ENCODE measurements around the gene NFAT5.
A peak's percentile ranks its signal among the peaks of the same experiment; 100 is the strongest.
"Not testable (repeated sequence)": the region's sequence is repeated elsewhere in the genome, so short reads cannot be mapped to it uniquely, and the experiment has no call there.

Gene NFAT5, protein sequence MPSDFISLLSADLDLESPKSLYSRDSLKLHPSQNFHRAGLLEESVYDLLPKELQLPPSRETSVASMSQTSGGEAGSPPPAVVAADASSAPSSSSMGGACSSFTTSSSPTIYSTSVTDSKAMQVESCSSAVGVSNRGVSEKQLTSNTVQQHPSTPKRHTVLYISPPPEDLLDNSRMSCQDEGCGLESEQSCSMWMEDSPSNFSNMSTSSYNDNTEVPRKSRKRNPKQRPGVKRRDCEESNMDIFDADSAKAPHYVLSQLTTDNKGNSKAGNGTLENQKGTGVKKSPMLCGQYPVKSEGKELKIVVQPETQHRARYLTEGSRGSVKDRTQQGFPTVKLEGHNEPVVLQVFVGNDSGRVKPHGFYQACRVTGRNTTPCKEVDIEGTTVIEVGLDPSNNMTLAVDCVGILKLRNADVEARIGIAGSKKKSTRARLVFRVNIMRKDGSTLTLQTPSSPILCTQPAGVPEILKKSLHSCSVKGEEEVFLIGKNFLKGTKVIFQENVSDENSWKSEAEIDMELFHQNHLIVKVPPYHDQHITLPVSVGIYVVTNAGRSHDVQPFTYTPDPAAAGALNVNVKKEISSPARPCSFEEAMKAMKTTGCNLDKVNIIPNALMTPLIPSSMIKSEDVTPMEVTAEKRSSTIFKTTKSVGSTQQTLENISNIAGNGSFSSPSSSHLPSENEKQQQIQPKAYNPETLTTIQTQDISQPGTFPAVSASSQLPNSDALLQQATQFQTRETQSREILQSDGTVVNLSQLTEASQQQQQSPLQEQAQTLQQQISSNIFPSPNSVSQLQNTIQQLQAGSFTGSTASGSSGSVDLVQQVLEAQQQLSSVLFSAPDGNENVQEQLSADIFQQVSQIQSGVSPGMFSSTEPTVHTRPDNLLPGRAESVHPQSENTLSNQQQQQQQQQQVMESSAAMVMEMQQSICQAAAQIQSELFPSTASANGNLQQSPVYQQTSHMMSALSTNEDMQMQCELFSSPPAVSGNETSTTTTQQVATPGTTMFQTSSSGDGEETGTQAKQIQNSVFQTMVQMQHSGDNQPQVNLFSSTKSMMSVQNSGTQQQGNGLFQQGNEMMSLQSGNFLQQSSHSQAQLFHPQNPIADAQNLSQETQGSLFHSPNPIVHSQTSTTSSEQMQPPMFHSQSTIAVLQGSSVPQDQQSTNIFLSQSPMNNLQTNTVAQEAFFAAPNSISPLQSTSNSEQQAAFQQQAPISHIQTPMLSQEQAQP (N-terminal part only)

DNA sequence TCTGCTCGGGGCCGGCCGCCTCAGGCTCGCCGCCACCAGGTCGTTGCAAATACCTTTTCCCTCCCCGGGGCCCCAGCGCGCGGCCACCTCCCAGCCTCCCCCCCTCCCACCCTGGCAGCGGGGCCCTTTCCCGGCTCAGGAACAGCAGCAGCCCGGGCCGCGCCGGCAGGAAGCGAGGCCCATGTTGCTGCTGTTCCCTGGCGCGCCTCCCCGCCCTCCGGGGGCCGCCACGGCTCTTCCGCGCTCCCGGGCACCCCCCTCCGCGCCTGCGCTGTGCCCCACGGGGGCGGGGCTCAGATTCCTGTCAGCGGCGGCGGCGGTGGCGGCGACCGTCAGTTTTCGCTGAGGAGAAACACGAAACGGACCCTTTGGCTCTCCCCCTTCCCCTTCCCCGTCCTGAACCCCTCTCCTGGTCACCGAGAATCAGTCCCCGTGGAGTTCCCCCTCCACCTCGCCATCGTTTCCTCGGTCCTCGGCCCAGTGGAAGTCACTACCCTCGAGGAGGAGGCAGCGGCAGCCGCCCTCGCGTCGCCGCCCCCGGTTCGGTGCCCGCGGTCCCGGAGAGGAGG is at the start of gene NFAT5:
Gene NFAT5 (plus strand): TSS at position 296 of the 569 bp plus-strand sequence. CDS start 336 bp downstream, outside the sequence.
- peak; percentile 78 to 94 (median 92) for DNase-seq

DNA sequence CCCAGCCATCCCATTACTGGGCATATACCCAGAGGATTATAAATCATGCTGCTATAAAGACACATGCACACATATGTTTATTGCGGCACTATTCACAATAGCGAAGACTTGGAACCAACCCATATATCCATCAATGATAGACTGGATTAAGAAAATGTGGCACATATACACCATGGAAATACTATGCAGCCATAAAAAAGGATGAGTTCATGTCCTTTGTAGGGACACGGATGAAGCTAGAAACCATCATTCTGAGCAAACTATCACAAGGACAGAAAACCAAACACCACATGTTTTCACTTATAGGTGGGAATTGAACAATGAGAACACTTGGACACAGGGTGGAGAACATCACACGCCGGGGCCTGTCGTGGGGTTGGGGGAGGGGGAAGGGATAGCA is 47.9 kb upstream of the NFAT5 start:
- DNase-seq = not testable (repeated sequence)

DNA sequence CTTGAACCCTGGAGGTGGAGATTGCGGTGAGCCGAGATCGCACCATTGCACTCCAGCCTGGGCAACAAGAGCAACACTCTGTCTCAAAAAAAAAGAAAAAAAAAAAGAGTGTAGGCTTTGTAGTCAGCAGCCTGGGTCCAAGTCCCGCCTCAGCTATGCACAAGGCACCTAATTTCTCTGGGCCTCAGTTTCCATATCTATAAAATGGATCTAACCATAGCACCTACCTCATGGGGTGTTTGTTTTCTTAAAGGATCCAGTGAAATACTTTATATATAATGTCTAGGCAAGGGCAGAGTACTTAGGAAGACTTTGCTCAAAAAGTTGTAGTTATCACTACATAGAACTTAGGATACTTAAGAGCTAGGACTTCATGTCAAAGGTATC is 45.4 kb upstream of the NFAT5 start:
- DNase-seq = no peak

DNA sequence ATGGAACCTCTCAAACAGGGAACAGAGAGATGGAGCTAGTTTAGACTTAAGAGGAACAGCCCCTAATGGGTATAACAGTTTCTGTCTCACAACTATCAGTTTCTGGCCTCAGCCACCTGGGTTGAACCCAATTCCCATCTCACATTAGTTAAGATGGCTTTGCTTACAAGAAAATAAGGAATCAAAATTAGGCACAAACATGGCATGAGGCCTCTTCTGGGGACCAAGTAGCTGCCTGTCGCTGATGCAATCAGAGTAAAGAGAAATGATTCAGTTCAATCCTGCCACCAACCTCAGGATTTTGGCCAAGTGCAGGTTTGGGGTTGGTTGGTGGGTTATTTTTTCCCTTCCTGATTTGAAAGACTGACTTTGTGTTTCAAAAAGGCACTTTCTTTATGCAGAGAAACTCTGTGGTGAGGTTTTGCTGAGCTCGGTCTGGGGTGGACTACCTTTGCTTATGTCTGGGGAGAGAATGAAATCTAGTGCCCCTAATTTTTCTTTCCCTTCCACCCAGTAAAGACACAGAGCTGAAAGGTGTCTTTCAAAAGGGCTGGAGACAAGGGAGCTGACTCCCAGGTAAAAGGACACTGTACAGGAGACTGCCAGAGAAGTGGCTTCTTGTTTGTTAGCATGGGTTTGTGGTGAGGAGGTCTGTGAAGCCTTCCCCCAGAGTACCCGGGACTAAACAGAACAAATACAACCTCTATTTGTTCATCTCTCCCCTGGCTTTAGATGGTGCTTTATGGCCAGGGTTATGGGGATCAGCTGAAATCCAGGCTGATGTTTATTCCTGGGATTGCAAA is 44.8 kb upstream of the NFAT5 start:
- no peak for DNase-seq

DNA sequence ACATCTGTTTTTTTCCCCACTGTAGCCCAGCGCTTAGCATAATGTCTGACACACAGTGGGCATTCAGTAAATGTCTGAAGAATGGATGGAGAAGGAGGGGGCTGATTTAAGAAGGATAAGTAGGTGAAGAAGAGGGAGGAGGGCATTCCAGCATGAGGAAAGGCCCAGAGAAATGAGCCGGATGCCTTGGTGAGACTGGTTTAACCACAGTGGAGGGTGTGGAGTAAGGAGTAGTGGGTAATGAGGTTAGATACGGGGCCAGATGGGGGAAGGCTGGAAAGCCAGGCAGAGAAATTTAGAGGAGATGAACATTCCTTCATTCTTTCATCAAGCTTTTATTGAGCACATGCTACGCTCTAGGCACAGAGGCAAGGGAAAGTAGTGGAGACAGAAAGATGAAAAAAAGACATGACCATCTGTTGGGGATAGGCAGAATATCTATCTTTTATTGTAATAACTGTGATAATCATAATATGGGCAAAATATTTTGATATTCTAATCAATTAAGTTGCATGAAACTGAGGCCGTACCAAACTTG is 43.7 kb upstream of the NFAT5 start:
- DNase-seq = no peak

DNA sequence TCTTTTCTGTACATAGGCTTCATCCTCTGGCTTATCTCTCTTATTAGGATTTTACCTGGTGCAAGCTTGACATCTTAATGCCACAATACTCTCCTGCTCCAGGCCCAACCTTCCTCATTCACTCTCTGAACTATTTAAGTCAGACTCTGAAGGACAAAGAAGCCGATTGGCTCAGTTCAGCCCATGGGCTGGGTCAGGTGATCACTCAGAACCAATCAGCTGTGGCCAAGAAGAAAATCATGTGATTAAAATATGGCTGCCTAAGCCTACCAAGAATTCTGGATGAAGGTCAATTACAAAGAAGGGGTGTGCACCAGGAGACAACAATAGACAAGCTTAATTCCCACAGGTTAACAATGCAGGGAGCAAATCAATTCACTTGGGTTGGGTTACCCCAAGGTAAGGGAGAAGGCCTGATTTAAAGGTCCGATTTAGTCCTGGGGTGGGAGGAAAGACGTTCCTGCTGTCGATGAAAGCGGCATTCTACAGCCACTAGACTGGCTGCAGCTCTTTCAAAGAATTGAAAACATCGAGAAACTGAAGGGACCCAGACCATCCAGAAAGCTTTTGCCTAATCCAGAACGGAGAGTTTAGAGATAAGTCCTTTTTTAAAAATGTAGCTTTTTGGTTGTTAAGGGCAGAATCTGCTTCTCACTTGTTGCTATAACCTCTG is 42.9 kb upstream of the NFAT5 start:
- DNase-seq = no peak

DNA sequence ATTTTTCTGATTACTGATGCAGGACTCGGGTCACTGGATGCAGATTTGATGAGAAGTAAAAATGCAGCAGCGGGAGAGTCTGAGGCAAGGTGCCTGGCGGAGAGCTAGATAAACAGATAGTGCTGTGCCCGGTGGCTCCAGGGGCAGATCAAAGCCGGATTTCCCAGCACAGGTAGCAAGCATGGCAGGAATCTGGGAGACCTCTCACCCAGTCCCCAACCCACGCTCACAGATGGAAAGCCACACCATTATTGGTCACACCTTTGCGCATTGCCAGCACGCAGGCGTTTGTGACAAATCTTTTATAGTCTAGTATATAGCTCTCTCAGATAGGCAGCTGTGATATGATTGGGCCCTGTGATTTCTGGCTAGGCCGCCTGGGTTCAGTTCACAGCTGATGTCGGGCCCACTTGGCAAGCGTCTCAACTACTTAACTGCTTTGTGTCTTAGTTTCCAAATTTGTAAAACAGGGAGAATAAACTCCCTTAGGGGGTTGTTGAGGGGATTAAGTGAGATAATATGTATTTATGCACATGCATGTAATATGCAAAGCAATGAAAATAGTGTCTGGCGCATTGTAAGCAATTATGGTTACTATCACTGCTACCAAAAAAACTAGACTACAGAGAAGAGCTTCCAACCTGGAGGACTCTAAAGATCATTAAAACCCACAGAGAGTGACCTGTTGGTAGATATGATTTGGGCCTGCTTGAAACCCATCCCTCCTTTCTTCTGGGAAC is 42.0 kb upstream of the NFAT5 start:
- DNase-seq = no peak

DNA sequence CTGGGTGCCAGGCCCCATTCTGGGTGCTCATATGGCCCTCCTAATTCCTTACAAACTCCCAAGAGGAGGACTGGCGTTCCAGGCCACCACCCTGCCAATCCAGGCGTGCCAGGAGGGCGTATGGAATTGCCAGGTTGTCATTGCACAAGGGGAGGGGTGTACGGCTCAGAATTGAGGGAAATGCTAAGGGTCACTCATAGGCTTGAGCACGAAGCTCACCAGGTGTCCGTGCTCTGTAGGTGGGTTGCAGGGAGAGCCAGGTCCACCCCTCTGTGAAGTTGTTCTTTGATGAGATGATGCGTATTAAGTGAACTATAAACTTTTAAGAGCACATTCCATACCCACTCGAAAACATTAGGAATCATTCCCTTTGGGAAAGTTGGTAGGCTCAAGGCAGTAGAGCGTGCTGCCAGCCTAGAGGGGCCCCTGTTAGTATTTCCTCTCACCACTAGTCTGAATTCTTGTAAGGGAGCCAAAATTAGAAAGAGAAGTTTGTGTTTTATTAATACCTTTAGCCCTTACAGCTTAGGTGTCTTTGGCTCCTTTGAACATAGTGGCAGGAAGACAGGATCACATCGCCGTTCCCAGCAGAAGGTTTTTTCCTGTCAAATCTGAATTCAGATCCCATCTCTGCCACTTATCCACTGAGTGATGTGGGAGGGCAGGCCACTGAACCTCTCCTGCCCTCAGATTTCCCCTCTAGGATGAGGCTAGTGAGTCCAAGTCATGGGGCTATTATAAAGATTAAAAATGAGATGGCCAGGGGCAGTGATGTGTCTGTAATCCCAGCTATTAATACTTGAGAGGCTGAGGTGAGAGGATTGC is 38.7 kb upstream of the NFAT5 start:
- DNase-seq = no peak

DNA sequence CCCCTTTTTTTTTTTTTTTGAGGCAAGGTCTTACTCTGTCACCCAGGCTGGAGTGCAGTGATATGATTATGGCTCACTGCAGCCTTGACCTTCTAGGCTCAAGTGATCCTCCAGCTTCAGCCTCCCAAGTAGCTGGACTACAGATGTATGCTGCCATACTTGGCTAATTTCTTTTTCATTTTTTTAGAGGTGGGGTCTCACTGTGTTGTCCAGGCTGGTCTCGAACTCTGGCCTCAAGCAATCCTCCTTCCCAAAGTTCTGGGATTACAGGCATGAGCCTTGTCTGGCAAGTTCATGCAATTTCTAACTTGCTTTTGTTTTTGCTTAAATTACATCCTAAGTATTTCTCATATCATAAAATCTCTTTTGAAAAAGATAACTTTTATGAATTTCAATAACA is 33.8 kb upstream of the NFAT5 start:
- DNase-seq = no peak

DNA sequence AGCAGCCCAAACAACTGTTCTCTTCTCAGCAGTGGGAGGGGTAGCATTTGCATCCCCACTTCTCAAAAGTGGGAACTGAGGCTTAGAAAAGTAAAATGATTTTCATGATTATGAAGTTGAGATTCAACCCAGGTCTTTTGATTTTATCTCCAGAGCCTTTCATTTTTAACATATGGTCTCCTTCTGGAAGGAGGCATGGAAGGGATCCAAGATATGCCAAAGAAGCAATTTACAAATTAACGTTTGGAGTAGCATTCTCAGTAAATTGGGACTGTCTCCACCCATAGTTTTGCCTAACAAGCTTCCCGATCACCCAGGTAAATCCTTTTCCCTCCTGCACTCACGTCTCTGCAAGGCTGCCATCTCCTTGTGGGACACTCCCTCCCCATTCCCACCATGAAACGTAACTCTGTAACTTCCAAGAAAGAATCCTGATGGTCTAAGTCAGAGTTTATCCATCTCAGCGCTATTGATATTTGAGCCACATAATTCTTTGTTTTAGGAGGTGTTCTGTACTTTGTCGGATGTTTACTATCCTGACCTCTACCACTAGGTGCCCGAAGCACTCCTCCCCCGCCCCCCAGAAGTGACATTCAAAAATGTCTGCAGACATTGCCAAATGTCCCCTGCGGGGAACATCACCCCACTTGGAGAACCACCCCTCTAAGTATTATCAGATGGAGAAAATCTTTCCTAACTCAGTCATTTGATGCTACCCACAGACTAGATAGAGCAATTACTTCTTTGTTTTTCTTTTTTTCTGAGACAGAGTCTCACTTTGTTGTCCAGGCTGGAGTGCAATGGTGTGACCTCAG is 32.9 kb upstream of the NFAT5 start:
- DNase-seq = no peak

DNA sequence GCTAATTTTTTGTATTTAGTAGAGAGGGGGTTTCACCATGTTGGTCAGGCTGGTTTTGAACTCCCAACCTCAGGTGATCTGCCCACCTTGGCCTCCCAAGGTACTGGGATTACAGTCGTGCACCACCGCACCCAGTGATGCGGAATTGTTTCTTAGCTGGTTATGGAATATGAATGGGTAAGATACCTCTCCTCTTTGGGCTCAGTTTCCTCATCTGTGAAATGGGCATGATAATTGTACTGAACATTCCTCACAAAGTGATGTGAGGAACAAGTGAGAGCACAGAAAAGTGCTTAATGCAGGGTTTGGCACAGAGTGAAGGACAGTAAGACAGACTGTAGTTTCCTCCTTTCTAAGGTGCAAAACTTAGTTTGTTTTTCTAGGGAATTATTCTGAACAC is 31.0 kb upstream of the NFAT5 start:
- no peak for DNase-seq

DNA sequence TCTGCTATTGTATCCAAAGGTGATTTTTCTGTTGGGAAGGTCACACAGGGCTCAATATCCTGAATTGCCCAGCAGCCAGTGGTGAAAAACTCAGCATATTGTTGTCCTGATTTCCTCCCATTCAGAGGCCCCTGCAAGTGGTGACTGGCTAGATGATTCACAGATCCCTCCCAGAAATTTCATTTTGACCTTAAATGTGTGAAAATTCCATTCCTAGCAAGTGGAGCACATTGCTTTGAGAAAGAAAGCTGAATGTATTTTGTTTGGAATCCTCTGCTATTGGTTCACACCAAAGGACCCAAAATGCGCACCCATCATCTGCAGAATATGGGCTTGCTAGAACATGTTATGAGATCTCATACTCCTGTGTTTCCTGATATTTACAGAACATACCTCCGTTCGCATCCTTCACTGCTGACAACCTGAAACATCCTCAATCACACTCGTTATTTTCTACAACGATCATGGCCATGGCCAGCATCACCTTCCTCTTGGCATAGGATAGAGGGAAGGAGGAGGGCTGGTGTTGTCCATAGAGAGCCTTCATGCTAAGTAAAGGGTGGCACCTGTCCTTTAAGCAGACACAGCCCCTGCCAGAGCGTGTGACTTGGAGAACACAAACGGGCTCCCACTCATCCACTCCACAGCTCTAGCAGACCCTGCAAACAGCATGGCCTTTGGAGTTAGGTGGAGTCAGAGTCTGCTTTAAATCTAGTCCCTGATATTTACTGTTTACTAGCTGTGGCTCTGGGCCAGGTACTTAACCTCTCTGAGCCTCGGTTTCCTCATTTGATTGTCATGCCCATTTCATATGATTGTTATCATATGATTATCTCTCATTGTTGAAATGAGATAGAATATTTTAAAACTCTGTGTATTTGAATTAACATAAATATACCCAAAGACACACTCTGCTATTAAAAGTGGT is 30.4 kb upstream of the NFAT5 start:
- no peak for DNase-seq

DNA sequence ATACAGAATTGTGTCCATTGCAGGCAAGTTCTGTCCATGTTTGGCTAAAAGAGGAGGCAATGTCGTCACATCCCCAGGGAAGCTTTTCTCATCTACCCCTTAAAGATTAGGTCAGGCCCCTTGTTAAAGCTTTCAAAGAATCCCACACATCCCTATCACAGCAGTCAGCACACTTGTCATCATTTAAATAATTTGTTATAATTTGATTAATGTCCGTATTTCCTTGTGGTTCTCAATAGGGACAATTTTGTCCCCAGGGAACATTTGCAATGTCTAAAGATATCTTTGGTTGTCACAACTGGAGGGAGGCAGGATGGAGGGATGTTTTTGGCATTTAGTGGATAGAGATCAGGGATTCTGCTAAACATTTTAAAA is 28.1 kb upstream of the NFAT5 start:
- DNase-seq = no peak

DNA sequence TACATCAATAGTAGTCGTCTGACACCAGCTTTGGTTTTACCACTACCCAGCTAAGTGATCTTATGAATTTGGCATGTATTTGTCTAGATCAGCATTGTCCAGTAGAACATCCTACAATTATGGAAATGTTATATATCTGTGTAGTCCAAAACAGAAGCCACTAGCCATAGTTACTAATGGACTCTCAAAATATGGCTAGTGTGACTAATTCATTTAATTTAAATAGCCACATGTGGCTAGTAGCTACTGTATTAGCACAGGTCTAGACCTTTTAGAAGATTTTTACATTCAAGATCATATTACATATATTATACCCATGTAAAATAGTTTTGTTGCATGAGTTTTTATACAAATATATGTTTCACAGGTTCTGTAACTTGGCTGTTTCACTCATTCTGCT is 27.0 kb upstream of the NFAT5 start:
- no peak for DNase-seq

DNA sequence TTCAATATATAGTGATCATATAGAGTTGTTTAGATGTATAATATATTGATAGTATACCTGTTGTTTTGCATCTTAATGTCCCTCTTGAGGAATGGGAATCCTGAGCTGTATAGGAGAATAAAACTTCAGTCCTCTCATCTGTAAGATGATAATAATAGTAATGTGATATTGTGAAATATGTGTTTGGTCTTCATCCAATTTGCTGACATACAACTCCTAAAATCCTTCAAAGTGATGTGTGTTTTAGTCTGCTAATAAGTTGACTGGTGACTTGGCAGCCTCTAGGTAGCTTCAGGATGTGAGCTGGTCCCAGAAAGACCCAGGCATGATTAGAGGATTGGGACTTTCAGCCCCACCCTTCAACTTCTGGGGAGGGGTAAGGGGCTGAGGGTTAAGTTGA is 22.8 kb upstream of the NFAT5 start:
- DNase-seq = no peak

DNA sequence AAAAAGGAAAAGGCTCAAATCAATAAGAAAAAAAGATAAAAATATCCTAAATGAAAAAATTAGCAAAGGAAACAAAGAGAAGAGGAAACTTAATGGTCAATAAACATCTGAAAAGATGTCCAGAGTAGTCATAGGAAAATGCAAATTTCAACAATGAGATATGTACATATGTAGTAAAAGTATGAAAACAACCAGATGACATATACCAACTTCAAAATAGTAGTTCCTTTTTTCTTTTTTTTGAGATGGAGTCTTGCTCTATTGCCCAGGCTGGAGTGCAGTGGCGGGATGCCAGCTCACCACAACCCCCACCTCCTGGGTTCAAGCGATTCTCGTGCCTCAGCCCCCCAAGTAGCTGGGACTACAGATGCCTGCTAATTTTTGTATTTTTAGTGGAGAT is 21.7 kb upstream of the NFAT5 start:
- no peak for DNase-seq

DNA sequence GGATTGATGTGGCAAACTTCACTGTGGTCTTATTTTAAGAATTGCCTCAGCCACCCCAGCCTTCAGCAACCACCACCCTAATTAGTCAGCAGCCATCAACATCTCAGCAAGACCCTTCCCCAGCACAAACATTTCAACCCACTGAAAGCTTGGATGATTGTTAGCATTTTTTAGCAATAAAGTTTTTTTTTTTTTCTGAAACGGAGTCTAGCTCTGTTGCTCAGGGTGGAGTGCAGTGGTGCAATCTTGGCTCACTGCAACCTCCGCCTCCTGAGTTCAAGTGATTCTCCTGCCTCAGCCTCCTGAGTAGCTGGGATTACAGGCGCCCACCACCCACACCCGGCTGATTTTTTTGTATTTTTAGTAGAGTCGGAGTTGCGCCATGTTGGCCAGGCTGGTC is 19.1 kb upstream of the NFAT5 start:
- not testable (repeated sequence) for DNase-seq

DNA sequence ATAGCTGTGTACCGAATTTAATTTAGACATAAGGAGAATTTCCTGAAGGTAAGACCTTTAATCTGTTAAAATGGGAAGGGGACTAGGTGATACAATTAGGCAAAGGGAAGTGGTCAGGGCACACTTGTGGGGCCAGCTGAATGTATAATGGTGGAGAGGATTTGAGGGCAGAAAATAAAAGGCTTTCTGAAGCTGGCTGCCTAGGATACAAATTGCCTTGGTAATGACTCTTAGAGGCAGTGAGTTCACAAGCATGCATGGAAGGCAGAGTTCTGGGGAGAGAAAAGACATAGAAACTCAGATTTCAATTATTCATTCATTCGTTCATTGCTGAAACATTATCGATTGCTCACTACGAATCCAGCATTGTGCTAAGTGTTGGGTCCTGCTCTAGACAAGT is 12.4 kb upstream of the NFAT5 start:
- DNase-seq = peak in 2 of 3 experiments; percentile 22 to 63
